GM23248 (cell line): ENCODE data around the gene JMJD1C.

Experiments used
- EZH2 ChIP-seq: fragments of 200-600 bp; sonication (generic); IDR thresholded peaks from 2 replicates; pipeline ENCODE4 v1.6.1; 2018; ENCODE audit warnings: antibody characterized with exemption, mild to moderate bottlenecking; ENCODE audit not compliant: insufficient read depth, poor library complexity, severe bottlenecking
- EZH2phosphoT487 ChIP-seq: fragments of 200-600 bp; sonication (generic); IDR thresholded peaks from 2 replicates; pipeline ENCODE4 v1.6.1; 2018; ENCODE audit warnings: antibody characterized with exemption, moderate library complexity, mild to moderate bottlenecking, low read depth; ENCODE audit not compliant: insufficient read depth

DNA sequence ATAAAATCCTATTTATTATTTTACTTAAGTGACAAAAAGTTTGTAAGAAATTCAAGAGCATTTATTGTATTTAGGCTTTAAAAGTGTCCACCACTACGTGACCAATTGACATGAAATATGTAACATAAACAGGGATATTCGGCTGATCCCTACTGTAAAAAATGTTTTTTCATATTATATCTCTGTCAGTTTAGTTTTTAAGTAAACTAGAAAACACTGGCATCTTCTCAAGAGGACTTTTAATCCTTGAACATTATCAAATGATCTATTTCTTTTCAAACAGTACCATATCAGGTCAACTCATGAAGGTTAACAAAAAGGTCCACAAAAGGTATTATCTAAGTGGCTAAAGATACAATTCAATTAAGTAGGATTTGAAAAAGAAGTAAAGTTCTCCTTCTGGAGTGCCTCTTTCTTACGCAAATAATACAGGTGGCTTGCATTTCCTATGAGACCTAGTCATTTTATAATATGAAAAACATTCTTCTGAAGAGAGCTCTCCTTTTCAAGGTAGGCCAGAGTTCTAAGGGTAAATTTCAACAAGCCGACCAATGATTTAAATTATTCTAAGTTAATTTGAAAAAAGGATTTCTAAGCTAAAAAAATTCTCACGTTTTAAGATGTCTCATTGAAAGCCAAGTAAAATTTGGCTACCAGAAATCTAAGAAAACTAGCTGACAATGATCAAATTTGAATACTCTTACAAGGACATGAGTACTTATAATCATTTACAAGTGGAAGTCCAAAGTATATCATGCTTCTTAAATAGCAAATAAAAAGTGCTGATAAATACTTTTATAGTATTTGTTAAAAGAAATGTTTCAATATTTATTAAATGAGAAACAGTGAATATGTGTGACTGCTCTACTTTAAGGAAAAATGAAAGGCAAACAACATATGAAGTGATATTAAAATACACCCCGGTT is 199.1 kb downstream of the JMJD1C start:
- no peak for TF ChIP-seq EZH2
- TF ChIP-seq EZH2phosphoT487, result no peak
